ENCODE measurements around the gene OR51M1. TPM values are rescaled to one million over a fixed set of nuclear protein-coding genes. Genes with fewer than 3 reads are reported as not detected.
"Not testable (repeated sequence)": the region's sequence is repeated elsewhere in the genome, so short reads cannot be mapped to it uniquely, and the experiment has no call there.

The OR51M1 gene
- total RNA-seq = not detected in 2 replicates

DNA sequence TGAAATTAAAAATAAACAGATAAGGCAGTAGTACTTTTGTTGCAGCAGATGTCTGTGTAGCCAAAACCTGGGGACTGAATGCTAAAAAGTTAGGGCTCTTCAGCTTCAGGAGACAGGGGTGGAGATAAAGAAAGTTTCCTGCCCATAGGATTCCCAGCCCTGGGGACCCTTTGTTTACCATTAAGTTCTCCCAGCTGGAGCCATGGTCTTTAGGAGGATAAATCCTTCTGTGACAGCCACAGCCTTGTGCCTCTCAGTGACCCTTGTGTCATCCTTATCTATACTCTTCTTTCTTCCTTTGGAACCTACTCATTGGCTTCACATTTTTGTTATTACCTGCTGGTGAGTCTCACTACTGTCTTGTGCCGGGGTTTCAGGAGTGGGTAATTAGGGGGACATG is at the start of gene OR51M1:
OR51M1 (plus strand) TSS at position 237 of the 400 bp plus-strand sequence. CDS start 5,587 bp downstream, outside the sequence.
- Mint-ChIP-seq H3K9me3 (no peaks in the 10 kb centered on the region), H3K36me3 (ENCODE audit: low read depth) (no peaks in the 10 kb centered on the region)
- intact Hi-C loops (cut with micrococcal nuclease) = loop anchor here (10.0 kb wide), 1 partner anchor 759 kb away; no protein-coding TSS in a partner anchor

GRCh38 chr11:5335170-5335569 is 48.4 kb upstream of the OR51M1 start:
- Mint-ChIP-seq H3K4me1 (no peaks in the 10 kb centered on the region), H3K4me3 (no peak overlapping the region), H3K27me3 (no peaks in the 10 kb centered on the region), H3K27ac (no peak overlapping the region), H3K9me3 (no peaks in the 10 kb centered on the region), H3K36me3 (ENCODE audit: low read depth) (no peaks in the 10 kb centered on the region)
- no peak for DNase-seq
- intact Hi-C loops (cut with micrococcal nuclease) = no loop called here

More for the DNA sequence above, at the start of gene OR51M1:
- no peak within 1 kb of the TSS for H3K4me3 Mint-ChIP-seq
- H3K4me1 Mint-ChIP-seq = no peaks in the 10 kb centered on the region
- H3K27me3 Mint-ChIP-seq = no peaks in the 10 kb centered on the region
- H3K27ac Mint-ChIP-seq = no peak within 1 kb of the TSS
- no peak for DNase-seq

- DNase-seq = no peak
- Mint-ChIP-seq H3K4me3 (no peak overlapping the region), H3K36me3 (ENCODE audit: low read depth) (no peaks in the 10 kb centered on the region), H3K4me1 (no peaks in the 10 kb centered on the region), H3K9me3 (no peaks in the 10 kb centered on the region), H3K27me3 (no peaks in the 10 kb centered on the region), H3K27ac (no peak overlapping the region)
- intact Hi-C loops (cut with micrococcal nuclease) = no loop called here
Observed at GRCh38 chr11:5336331-5336730, 47.3 kb upstream of the OR51M1 start.

- H3K4me1 Mint-ChIP-seq; DNase-seq; H3K27ac Mint-ChIP-seq; H3K36me3 Mint-ChIP-seq (ENCODE audit: low read depth); intact Hi-C loops (cut with micrococcal nuclease); H3K27me3 Mint-ChIP-seq; H3K4me3 Mint-ChIP-seq; H3K9me3 Mint-ChIP-seq: not testable (repeated sequence)
Observed at GRCh38 chr11:5337253-5337652, 46.4 kb upstream of the OR51M1 start.

GRCh38 chr11:5339771-5340322 is 43.8 kb upstream of the OR51M1 start:
- H3K27me3 Mint-ChIP-seq = no peaks in the 10 kb centered on the region
- no peaks in the 10 kb centered on the region for H3K9me3 Mint-ChIP-seq
- no peaks in the 10 kb centered on the region for H3K4me1 Mint-ChIP-seq
- no peak overlapping the region for H3K27ac Mint-ChIP-seq
- H3K36me3 Mint-ChIP-seq (ENCODE audit: low read depth) = no peaks in the 10 kb centered on the region
- DNase-seq = no peak
- intact Hi-C loops (cut with micrococcal nuclease) = no loop called here
- no peak overlapping the region for H3K4me3 Mint-ChIP-seq

GRCh38 chr11:5343474-5344335 is 39.9 kb upstream of the OR51M1 start, which contains the start of gene OR51B5:
TSS of gene OR51B5 (minus strand) at chr11:5343524. CDS start at chr11:5343524, 0 bp downstream.
- Mint-ChIP-seq H3K9me3 (no peaks in the 10 kb centered on the region), H3K27ac (no peak within 1 kb of the TSS), H3K36me3 (ENCODE audit: low read depth) (no peaks in the 10 kb centered on the region), H3K27me3 (peaks cover 2% of the 10 kb centered on the region), H3K4me1 (no peaks in the 10 kb centered on the region), H3K4me3 (no peak within 1 kb of the TSS)
- no peak for DNase-seq
- intact Hi-C loops (cut with micrococcal nuclease) = no loop called here

DNA sequence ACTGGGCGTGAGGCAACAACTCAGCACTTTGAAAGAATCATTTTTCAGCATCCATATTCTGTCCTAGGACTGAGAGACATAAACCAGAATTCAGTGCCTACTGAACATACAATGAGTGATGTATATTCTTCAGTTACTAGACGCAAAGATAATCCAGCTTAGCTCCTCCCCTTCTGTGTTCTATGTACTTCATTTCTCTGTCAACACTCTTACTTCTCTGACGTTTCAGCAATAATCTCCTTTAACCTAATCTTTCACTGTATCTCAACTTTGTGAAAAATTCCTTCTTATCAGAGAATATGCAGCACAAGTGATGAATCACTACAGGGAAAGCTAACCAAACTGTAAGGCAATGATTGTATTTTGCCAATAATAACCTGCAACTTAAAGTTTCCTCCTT is 37.8 kb upstream of the OR51M1 start:
- no peak for DNase-seq
- intact Hi-C loops (cut with micrococcal nuclease) = no loop called here
- no peaks in the 10 kb centered on the region for H3K36me3 Mint-ChIP-seq (ENCODE audit: low read depth)
- peaks cover 2% of the 10 kb centered on the region for H3K27me3 Mint-ChIP-seq
- no peak overlapping the region for H3K27ac Mint-ChIP-seq
- H3K4me3 Mint-ChIP-seq = no peak overlapping the region
- H3K4me1 Mint-ChIP-seq = no peaks in the 10 kb centered on the region
- no peaks in the 10 kb centered on the region for H3K9me3 Mint-ChIP-seq

DNA sequence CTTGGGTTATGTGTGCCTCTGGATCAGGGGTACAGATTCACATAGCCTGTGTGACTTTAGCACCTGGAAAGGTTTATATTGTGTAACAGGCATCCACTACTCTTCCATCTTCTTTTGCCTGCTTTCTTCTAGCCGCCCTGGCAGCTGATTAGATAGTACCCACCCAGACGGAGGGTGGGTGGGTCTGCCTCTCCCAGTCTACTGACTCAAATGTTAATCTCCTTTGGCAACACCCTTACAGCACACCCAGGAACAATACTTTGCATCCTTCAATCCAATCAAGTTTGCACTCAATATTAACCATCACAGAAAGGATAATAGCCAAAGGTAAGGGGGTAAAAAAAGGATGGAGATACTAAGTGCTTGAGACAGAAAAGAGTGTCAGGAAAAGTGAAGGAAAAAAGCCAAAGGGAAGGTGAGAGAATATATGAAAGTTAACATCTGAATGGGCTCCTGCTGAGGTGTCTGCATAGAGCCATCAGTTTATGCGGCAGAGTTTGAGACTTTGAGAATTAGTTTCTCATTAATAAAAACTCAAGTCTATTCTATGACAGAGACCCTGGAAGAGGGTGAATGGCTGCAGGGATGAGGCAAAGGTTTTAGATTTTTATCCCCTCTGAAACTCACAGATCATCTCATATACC is 34.9 kb upstream of the OR51M1 start:
- DNase-seq = no peak
- Mint-ChIP-seq H3K4me3 (no peak overlapping the region), H3K27ac (no peak overlapping the region), H3K27me3 (peaks cover 2% of the 10 kb centered on the region), H3K9me3 (no peaks in the 10 kb centered on the region), H3K36me3 (ENCODE audit: low read depth) (no peaks in the 10 kb centered on the region), H3K4me1 (no peaks in the 10 kb centered on the region)
- intact Hi-C loops (cut with micrococcal nuclease) = no loop called here

- intact Hi-C loops (cut with micrococcal nuclease) = no loop called here
- no peaks in the 10 kb centered on the region for H3K9me3 Mint-ChIP-seq
- no peaks in the 10 kb centered on the region for H3K4me1 Mint-ChIP-seq
- H3K4me3 Mint-ChIP-seq = no peak overlapping the region
- H3K27me3 Mint-ChIP-seq = peaks cover 2% of the 10 kb centered on the region
- no peaks in the 10 kb centered on the region for H3K36me3 Mint-ChIP-seq (ENCODE audit: low read depth)
- H3K27ac Mint-ChIP-seq = no peak overlapping the region
- DNase-seq = no peak
Observed at GRCh38 chr11:5349550-5349949, 34.1 kb upstream of the OR51M1 start.

- H3K4me1 Mint-ChIP-seq = no peaks in the 10 kb centered on the region
- peaks cover 2% of the 10 kb centered on the region for H3K27me3 Mint-ChIP-seq
- no peaks in the 10 kb centered on the region for H3K36me3 Mint-ChIP-seq (ENCODE audit: low read depth)
- H3K9me3 Mint-ChIP-seq = no peaks in the 10 kb centered on the region
- intact Hi-C loops (cut with micrococcal nuclease) = no loop called here
- no peak for DNase-seq
- H3K4me3 Mint-ChIP-seq = no peak within 1 kb of the TSS
- no peak within 1 kb of the TSS for H3K27ac Mint-ChIP-seq
Observed at GRCh38 chr11:5351208-5351607, 32.4 kb upstream of the OR51M1 start, which contains the start of gene OR51B6. TSS of gene OR51B6 (plus strand) at chr11:5351508. CDS start at chr11:5351508, 0 bp downstream.

DNA sequence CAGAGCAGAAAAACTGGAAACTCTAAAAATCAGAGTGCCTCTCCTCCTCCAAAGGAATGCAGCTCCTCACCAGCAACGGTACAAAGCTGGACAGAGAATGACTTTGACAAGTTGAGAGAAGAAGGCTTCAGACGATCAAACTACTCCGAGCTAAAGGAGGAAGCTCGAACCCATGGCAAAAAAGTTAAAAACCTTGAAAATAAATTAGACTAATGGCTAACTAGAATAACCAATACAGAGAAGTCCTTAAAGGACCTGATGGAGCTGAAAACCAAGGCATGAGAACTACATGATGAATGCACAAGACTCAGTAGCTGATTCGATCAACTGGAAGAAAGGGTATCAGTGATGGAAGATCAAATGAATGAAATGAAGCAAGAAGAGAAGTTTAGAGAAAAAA is 27.6 kb upstream of the OR51M1 start:
- DNase-seq; H3K4me1 Mint-ChIP-seq; H3K9me3 Mint-ChIP-seq; intact Hi-C loops (cut with micrococcal nuclease); H3K27me3 Mint-ChIP-seq; H3K27ac Mint-ChIP-seq; H3K36me3 Mint-ChIP-seq (ENCODE audit: low read depth); H3K4me3 Mint-ChIP-seq: not testable (repeated sequence)

- no peak overlapping the region for H3K27ac Mint-ChIP-seq
- no peaks in the 10 kb centered on the region for H3K4me1 Mint-ChIP-seq
- no peaks in the 10 kb centered on the region for H3K36me3 Mint-ChIP-seq (ENCODE audit: low read depth)
- intact Hi-C loops (cut with micrococcal nuclease) = no loop called here
- H3K27me3 Mint-ChIP-seq = no peaks in the 10 kb centered on the region
- H3K4me3 Mint-ChIP-seq = no peak overlapping the region
- DNase-seq = no peak
- H3K9me3 Mint-ChIP-seq = no peaks in the 10 kb centered on the region
Observed at GRCh38 chr11:5362017-5362625, 21.5 kb upstream of the OR51M1 start.

- H3K36me3 Mint-ChIP-seq (ENCODE audit: low read depth) = no peaks in the 10 kb centered on the region
- H3K4me3 Mint-ChIP-seq = no peak overlapping the region
- H3K9me3 Mint-ChIP-seq = no peaks in the 10 kb centered on the region
- H3K27me3 Mint-ChIP-seq = no peaks in the 10 kb centered on the region
- intact Hi-C loops (cut with micrococcal nuclease) = no loop called here
- no peak for DNase-seq
- no peaks in the 10 kb centered on the region for H3K4me1 Mint-ChIP-seq
- H3K27ac Mint-ChIP-seq = no peak overlapping the region
Observed at GRCh38 chr11:5363679-5364078, 19.9 kb upstream of the OR51M1 start.

GRCh38 chr11:5364214-5364613 is 19.4 kb upstream of the OR51M1 start:
- no peaks in the 10 kb centered on the region for H3K9me3 Mint-ChIP-seq
- intact Hi-C loops (cut with micrococcal nuclease) = no loop called here
- DNase-seq = no peak
- no peak overlapping the region for H3K4me3 Mint-ChIP-seq
- no peaks in the 10 kb centered on the region for H3K27me3 Mint-ChIP-seq
- H3K4me1 Mint-ChIP-seq = no peaks in the 10 kb centered on the region
- no peak overlapping the region for H3K27ac Mint-ChIP-seq
- no peaks in the 10 kb centered on the region for H3K36me3 Mint-ChIP-seq (ENCODE audit: low read depth)

Measured in activated CD4-positive, alpha-beta T cell treated with anti-CD3 and anti-CD28 coated beads, Interleukin-2, amount 10 ng/mL, durations not matched to agents 24 days and 14 days (primary cell).